ENCODE results near the gene KRTAP22-2. TPM values are rescaled to one million over a fixed set of nuclear protein-coding genes. Genes with fewer than 3 reads are reported as not detected.

Gene KRTAP22-2
- total RNA-seq, 1 experiment from 2014 or later = not detected

DNA sequence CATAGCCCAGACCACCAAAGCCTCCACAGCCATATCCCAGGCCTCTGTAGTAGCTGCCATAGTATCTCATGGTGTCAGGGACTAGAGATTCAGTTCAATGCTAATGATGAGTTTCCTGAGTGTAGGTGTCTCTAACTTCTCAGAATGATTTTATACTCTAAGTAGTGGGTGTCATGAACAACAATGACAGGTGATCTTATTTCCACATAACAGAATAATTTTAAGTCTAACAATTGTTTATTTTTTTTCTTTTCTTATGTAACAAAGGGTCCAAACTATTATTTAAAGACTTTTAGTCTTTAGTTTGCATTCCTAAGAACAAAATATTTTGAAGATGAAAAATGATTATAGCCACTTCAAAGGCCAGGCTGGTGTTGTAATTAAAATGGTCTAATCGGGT, 48.4 kb downstream of the KRTAP22-2 start, which contains the start of gene KRTAP19-6:
TSS of gene KRTAP19-6 (minus strand) at position 101 of the 400 bp plus-strand sequence. CDS start at position 70, 31 bp downstream.
- Histone ChIP-seq H3K9ac (ENCODE audit: extremely low read depth, insufficient read length, low read length) (no peak within 1 kb of the TSS), H2BK12ac (ENCODE audit: insufficient read length, low read depth, low read length) (no peak within 1 kb of the TSS), H3K4me2 (ENCODE audit: insufficient read depth, insufficient read length, low read length) (no peak within 1 kb of the TSS), H3K9me3 (ENCODE audit: control insufficient read depth, low read depth, low read length) (no peaks in the 10 kb centered on the region), H2BK5ac (ENCODE audit: insufficient read length, low read length) (no peak within 1 kb of the TSS), H2AK5ac (ENCODE audit: insufficient read length, low read length) (no peak within 1 kb of the TSS), H3K23me2 (ENCODE audit: insufficient read length, low read depth, low read length, poor library complexity, severe bottlenecking) (no peaks in the 10 kb centered on the region), H2BK120ac (ENCODE audit: low read depth, low read length, poor library complexity, severe bottlenecking) (no peak within 1 kb of the TSS), H4K20me1 (ENCODE audit: control insufficient read depth, insufficient read depth, insufficient read length) (no peaks in the 10 kb centered on the region), H3T11ph (ENCODE audit: low read length) (no peak within 1 kb of the TSS), H3K27me3 (ENCODE audit: insufficient read depth, low read length) (no peaks in the 10 kb centered on the region), H4K91ac (ENCODE audit: insufficient read length, low read depth, low read length) (no peak within 1 kb of the TSS), H3K27ac (ENCODE audit: insufficient read length, low read depth, low read length) (no peak within 1 kb of the TSS), H3K4ac (ENCODE audit: low read depth, low read length) (no peak within 1 kb of the TSS), H3K14ac (ENCODE audit: insufficient read depth, low read length) (no peak within 1 kb of the TSS), H3K56ac (ENCODE audit: insufficient read length, low read depth, low read length) (no peak within 1 kb of the TSS), H4K5ac (ENCODE audit: insufficient read length, low read depth, low read length) (no peak within 1 kb of the TSS), H3K18ac (ENCODE audit: insufficient read length, low read depth, low read length) (no peak within 1 kb of the TSS), H2BK15ac (ENCODE audit: low read depth, low read length) (no peak within 1 kb of the TSS), H3K79me1 (ENCODE audit: insufficient read depth, low read depth, low read length, poor library complexity, severe bottlenecking) (no peaks in the 10 kb centered on the region), H3K4me1 (ENCODE audit: insufficient read depth, low read length) (no peaks in the 10 kb centered on the region), H2AFZ (ENCODE audit: low read length) (no peak within 1 kb of the TSS), H2BK20ac (ENCODE audit: low read depth, low read length, poor library complexity, severe bottlenecking) (no peak within 1 kb of the TSS), H3K79me2 (ENCODE audit: insufficient read depth, low read length) (no peaks in the 10 kb centered on the region), H4K8ac (replicated peaks; ENCODE audit: insufficient read length, low read depth, low read length) (no peak within 1 kb of the TSS), H3K23ac (ENCODE audit: insufficient read length, low read depth, low read length) (no peak within 1 kb of the TSS)
- TF ChIP-seq, protein P1, sequence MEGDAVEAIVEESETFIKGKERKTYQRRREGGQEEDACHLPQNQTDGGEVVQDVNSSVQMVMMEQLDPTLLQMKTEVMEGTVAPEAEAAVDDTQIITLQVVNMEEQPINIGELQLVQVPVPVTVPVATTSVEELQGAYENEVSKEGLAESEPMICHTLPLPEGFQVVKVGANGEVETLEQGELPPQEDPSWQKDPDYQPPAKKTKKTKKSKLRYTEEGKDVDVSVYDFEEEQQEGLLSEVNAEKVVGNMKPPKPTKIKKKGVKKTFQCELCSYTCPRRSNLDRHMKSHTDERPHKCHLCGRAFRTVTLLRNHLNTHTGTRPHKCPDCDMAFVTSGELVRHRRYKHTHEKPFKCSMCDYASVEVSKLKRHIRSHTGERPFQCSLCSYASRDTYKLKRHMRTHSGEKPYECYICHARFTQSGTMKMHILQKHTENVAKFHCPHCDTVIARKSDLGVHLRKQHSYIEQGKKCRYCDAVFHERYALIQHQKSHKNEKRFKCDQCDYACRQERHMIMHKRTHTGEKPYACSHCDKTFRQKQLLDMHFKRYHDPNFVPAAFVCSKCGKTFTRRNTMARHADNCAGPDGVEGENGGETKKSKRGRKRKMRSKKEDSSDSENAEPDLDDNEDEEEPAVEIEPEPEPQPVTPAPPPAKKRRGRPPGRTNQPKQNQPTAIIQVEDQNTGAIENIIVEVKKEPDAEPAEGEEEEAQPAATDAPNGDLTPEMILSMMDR (conservative IDR thresholded peaks at IDR 0.05) = no peak
- DNase-seq = no peak
- peaks cover 0 to 14% of the 10 kb centered on the region in 2 experiments; a peak in 2 of 5 replicates for H3K9me3 Mint-ChIP-seq
- H3K27ac Mint-ChIP-seq = no peak within 1 kb of the TSS
- no peak within 1 kb of the TSS for H3K4me3 Mint-ChIP-seq
- WGBS (ENCODE audit: extremely low coverage, insufficient read length, low lambda C conversion rate) = no CpG with 5 or more reads among the region's 1 CpG
- H3K36me3 Mint-ChIP-seq (ENCODE audit: insufficient read depth in 1 of 3, low read depth in 3 of 3) = peaks cover 0 to 7% (median 0%) of the 10 kb centered on the region in 3 experiments; a peak in 1 of 7 replicates
- no peaks in the 10 kb centered on the region; the same call in 1 of the 2 replicates for H3K27me3 Mint-ChIP-seq (ENCODE audit: low read depth)
- H3K4me1 Mint-ChIP-seq = no peaks in the 10 kb centered on the region

Other genes starting within 250 kb of the KRTAP22-2 start
- gene KRTAP23-1, start 241.8 kb downstream of the KRTAP22-2 start, total RNA-seq (2021) = not detected in 2 replicates
- not detected in 2 replicates for gene KRTAP13-2, start 218.1 kb downstream of the KRTAP22-2 start, total RNA-seq (2021)
- not detected in 2 replicates for gene KRTAP13-1, start 194.4 kb downstream of the KRTAP22-2 start, total RNA-seq (2021)
- gene KRTAP13-3, start 164.5 kb downstream of the KRTAP22-2 start, total RNA-seq (2021) = not detected in 2 replicates
- 0.39 and 0.68 TPM in 2 replicates for gene KRTAP13-4, start 160.2 kb downstream of the KRTAP22-2 start, total RNA-seq (2021)
- gene KRTAP15-1, start 150.1 kb downstream of the KRTAP22-2 start, total RNA-seq (2021) = not detected in 2 replicates
- gene KRTAP19-1, start 110.0 kb downstream of the KRTAP22-2 start, total RNA-seq (2021) = not detected in 2 replicates
- gene KRTAP19-2, start 103.0 kb downstream of the KRTAP22-2 start, total RNA-seq (2021) = not detected in 2 replicates
- not detected in 2 replicates for gene KRTAP19-3, start 98.4 kb downstream of the KRTAP22-2 start, total RNA-seq (2021)
- gene KRTAP19-4, start 93.2 kb downstream of the KRTAP22-2 start, total RNA-seq (2021) = not detected in 2 replicates
- gene KRTAP19-5, start 88.3 kb downstream of the KRTAP22-2 start, total RNA-seq (2021) = not detected in 2 replicates
- not detected in 2 replicates for gene KRTAP19-6, start 48.5 kb downstream of the KRTAP22-2 start, total RNA-seq (2021)
- not detected in 2 replicates for gene KRTAP19-7, start 29.1 kb downstream of the KRTAP22-2 start, total RNA-seq (2021)
- gene KRTAP6-3, start 2.0 kb upstream of the KRTAP22-2 start, total RNA-seq (2021) = not detected in 2 replicates
- not detected in 2 replicates for gene KRTAP6-2, start 8.5 kb upstream of the KRTAP22-2 start, total RNA-seq (2021)
- not detected in 2 replicates for gene KRTAP22-1, start 10.7 kb upstream of the KRTAP22-2 start, total RNA-seq (2021)
- gene KRTAP6-1, start 23.5 kb upstream of the KRTAP22-2 start, total RNA-seq (2021) = not detected in 2 replicates
- not detected in 2 replicates for gene KRTAP20-1, start 26.0 kb upstream of the KRTAP22-2 start, total RNA-seq (2021)
- not detected in 2 replicates for gene KRTAP20-4, start 30.2 kb upstream of the KRTAP22-2 start, total RNA-seq (2021)
- not detected in 2 replicates for gene KRTAP20-2, start 44.8 kb upstream of the KRTAP22-2 start, total RNA-seq (2021)
- gene KRTAP20-3, start 52.5 kb upstream of the KRTAP22-2 start, total RNA-seq (2021) = not detected in 2 replicates
- not detected in 2 replicates for gene KRTAP21-3, start 128.4 kb upstream of the KRTAP22-2 start, total RNA-seq (2021)
- gene KRTAP21-2, start 156.9 kb upstream of the KRTAP22-2 start, total RNA-seq (2021) = not detected in 2 replicates
- gene KRTAP21-1, start 165.0 kb upstream of the KRTAP22-2 start, total RNA-seq (2021) = not detected in 2 replicates
- not detected in 2 replicates for gene KRTAP8-1, start 222.9 kb upstream of the KRTAP22-2 start, total RNA-seq (2021)
- not detected in 2 replicates for gene KRTAP7-1, start 239.4 kb upstream of the KRTAP22-2 start, total RNA-seq (2021)

Measured in H9 (cell line).